ENCODE data around the gene MT1E. TPM values are rescaled to one million over a fixed set of nuclear protein-coding genes. Genes with fewer than 3 reads are reported as not detected.

MT1E gene
- not detected in 5 replicates for total RNA-seq (2022; extraction: Qiagen RNA extraction)

GRCh38 chr16:56625140-56625942 is at the start of gene MT1E:
Gene MT1E, plus strand, starts transcription at chr16:56625781. Its CDS starts 71 bp downstream, at chr16:56625852.

GRCh38 chr16:56589141-56590039 is 36.2 kb upstream of the MT1E start, which contains the start of gene MT3:
Gene MT3, plus strand, starts transcription at chr16:56589528. Its CDS starts 63 bp downstream, at chr16:56589591.

GRCh38 chr16:56608043-56608875 is 17.3 kb upstream of the MT1E start, which contains the start of gene MT2A:
Gene MT2A, plus strand, starts transcription at chr16:56608584. Its CDS starts 72 bp downstream, at chr16:56608656.

GRCh38 chr16:56632156-56632847 is 6.7 kb downstream of the MT1E start, which contains the start of gene MT1M:
Gene MT1M, plus strand, starts transcription at chr16:56632659. Its CDS starts 73 bp downstream, at chr16:56632732.

GRCh38 chr16:56637814-56638750 is 12.5 kb downstream of the MT1E start, which contains the start of gene MT1A:
Gene MT1A, plus strand, starts transcription at chr16:56638666. Its CDS starts 73 bp downstream, at chr16:56638739.

GRCh38 chr16:56651586-56651985 is 26.0 kb downstream of the MT1E start, which contains the start of gene MT1B:
Gene MT1B, plus strand, starts transcription at chr16:56651886. Its CDS starts 68 bp downstream, at chr16:56651954.

GRCh38 chr16:56657555-56658326 is 32.2 kb downstream of the MT1E start, which contains the start of gene MT1F:
Gene MT1F, plus strand, starts transcription at chr16:56657959. Its CDS starts 100 bp downstream, at chr16:56658059.

GRCh38 chr16:56667581-56668571 is 42.3 kb downstream of the MT1E start, which contains the start of gene MT1G:
Gene MT1G, minus strand, starts transcription at chr16:56668065. Its CDS starts 72 bp downstream, at chr16:56667993.

GRCh38 chr16:56669005-56669839 is 43.6 kb downstream of the MT1E start, which contains the start of gene MT1H:
Gene MT1H, plus strand, starts transcription at chr16:56669814. Its CDS starts 71 bp downstream, at chr16:56669885.

Other genes with a start within 250 kb of the MT1E start
- 60.1 to 73.6 TPM (median 67.2 TPM) in 5 replicates for gene AMFR, start 200.2 kb upstream of the MT1E start, total RNA-seq (2022; extraction: Qiagen RNA extraction)
- gene NUDT21, start 174.4 kb upstream of the MT1E start, total RNA-seq (2022; extraction: Qiagen RNA extraction): 99.1 to 127 TPM (median 121 TPM) in 5 replicates
- 66.1 to 90.4 TPM (median 77.6 TPM) in 5 replicates for gene OGFOD1, start 174.2 kb upstream of the MT1E start, total RNA-seq (2022; extraction: Qiagen RNA extraction)
- 16.4 to 24.9 TPM (median 21.6 TPM) in 5 replicates for gene BBS2, start 105.8 kb upstream of the MT1E start, total RNA-seq (2022; extraction: Qiagen RNA extraction)
- not detected in 5 replicates for gene MT4, start 60.7 kb upstream of the MT1E start, total RNA-seq (2022; extraction: Qiagen RNA extraction)
- 0.29 to 0.64 TPM (median 0.48 TPM) in 3 of 5 replicates, not detected in the others for gene MT3, start 36.3 kb upstream of the MT1E start, total RNA-seq (2022; extraction: Qiagen RNA extraction)
- 1,681 to 2,830 TPM (median 2,314 TPM) in 5 replicates for gene MT2A, start 17.2 kb upstream of the MT1E start, total RNA-seq (2022; extraction: Qiagen RNA extraction)
- not detected in 5 replicates for gene MT1M, start 6.9 kb downstream of the MT1E start, total RNA-seq (2022; extraction: Qiagen RNA extraction)
- gene MT1A, start 12.9 kb downstream of the MT1E start, total RNA-seq (2022; extraction: Qiagen RNA extraction): 20.9 to 34.1 TPM (median 28.8 TPM) in 5 replicates
- 0.54 to 0.70 TPM (median 0.61 TPM) in 3 of 5 replicates, not detected in the others for gene MT1B, start 26.1 kb downstream of the MT1E start, total RNA-seq (2022; extraction: Qiagen RNA extraction)
- gene MT1F, start 32.2 kb downstream of the MT1E start, total RNA-seq (2022; extraction: Qiagen RNA extraction): 17.4 to 29.3 TPM (median 19.9 TPM) in 5 replicates
- not detected in 5 replicates for gene MT1G, start 42.3 kb downstream of the MT1E start, total RNA-seq (2022; extraction: Qiagen RNA extraction)
- not detected in 5 replicates for gene MT1H, start 44.0 kb downstream of the MT1E start, total RNA-seq (2022; extraction: Qiagen RNA extraction)
- 443 to 894 TPM (median 703 TPM) in 5 replicates for gene MT1X, start 56.7 kb downstream of the MT1E start, total RNA-seq (2022; extraction: Qiagen RNA extraction)
- gene NUP93, start 104.3 kb downstream of the MT1E start, total RNA-seq (2022; extraction: Qiagen RNA extraction): 87.9 to 108 TPM (median 101 TPM) in 5 replicates
- not detected in 5 replicates for gene SLC12A3, start 239.4 kb downstream of the MT1E start, total RNA-seq (2022; extraction: Qiagen RNA extraction)

Measured in A549 treated with Mapracorat at 1 μM for 4 hours (cell line).